ENCODE data around the gene CCDC7.
"Not testable (repeated sequence)": the region's sequence is repeated elsewhere in the genome, so short reads cannot be mapped to it uniquely, and the experiment has no call there.

CCDC7 gene

DNA sequence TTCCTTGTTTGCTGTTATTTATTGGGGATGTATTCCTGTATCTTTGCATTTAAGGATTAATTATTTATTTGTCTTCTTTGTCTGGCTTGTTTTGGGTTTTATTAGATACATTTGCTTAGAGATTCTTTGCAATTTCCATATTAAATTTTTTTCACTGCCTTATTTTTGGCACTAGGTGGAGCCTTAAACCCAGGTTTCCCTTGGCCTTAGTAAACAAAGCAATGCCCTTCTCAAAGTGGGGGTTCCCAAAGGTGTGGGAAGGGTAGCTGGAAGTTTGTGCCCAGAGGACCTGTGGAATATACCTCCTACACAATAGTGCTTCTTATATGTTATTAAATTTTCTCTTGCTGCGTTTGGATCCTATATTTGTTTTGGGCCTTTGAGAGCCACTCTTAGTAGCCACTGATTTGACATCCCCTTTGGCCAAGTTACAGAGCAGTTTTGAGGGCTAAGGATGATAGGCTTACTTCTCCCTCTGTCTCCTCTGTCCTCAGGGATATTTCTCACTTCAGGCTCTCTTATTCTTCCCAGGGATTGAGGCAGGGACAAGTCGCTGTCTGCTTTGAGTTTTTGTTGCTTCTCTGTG lies 349.8 kb downstream of the CCDC7 start:
- no peaks in the 10 kb centered on the region for H3K9me3 ChIP-seq (ENCODE audit: control insufficient read depth, low read length)
- H2AFZ ChIP-seq, result no peak overlapping the region
- no peak overlapping the region for H3K4me2 ChIP-seq (ENCODE audit: low read length)
- H3K9ac ChIP-seq, result no peak overlapping the region
- no peaks in the 10 kb centered on the region for H3K4me1 ChIP-seq
- peak; percentile 81 for TF ChIP-seq CTCF (IDR thresholded peaks at IDR 0.05)
- no peaks in the 10 kb centered on the region for H3K79me2 ChIP-seq
- no peak overlapping the region for H3K27ac ChIP-seq
- no peaks in the 10 kb centered on the region for H3K27me3 ChIP-seq (ENCODE audit: control insufficient read depth, insufficient read depth, low read length)
- no peak overlapping the region for H3K4me3 ChIP-seq (ENCODE audit: low read depth, low read length)
- no peaks in the 10 kb centered on the region for H3K36me3 ChIP-seq (ENCODE audit: control insufficient read depth, insufficient read depth, low read length)

DNA sequence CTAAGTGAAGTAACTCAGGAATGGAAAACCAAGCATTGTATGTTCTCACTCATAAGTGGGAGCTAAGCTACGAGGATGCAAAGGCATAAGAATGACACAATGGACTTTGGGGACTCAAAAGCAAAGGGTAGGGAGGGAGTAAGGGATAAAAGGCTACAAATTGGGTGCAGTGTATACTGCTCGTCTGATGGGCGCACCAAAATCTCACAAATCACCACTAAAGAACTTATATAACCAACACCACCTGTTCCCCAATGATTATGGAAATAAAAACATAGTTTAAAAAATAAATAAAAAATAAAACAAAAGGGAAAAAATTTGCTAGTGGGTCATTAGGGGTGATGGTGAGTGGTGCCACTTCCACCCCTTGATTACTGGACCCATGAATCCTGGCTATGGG lies 351.5 kb downstream of the CCDC7 start:
- H3K4me2 ChIP-seq (ENCODE audit: low read length); H2AFZ ChIP-seq; H3K27ac ChIP-seq; H3K9me3 ChIP-seq (ENCODE audit: control insufficient read depth, low read length); H3K36me3 ChIP-seq (ENCODE audit: control insufficient read depth, insufficient read depth, low read length); H3K79me2 ChIP-seq; H3K9ac ChIP-seq; H3K4me3 ChIP-seq (ENCODE audit: low read depth, low read length); H3K27me3 ChIP-seq (ENCODE audit: control insufficient read depth, insufficient read depth, low read length); H3K4me1 ChIP-seq: not testable (repeated sequence)

DNA sequence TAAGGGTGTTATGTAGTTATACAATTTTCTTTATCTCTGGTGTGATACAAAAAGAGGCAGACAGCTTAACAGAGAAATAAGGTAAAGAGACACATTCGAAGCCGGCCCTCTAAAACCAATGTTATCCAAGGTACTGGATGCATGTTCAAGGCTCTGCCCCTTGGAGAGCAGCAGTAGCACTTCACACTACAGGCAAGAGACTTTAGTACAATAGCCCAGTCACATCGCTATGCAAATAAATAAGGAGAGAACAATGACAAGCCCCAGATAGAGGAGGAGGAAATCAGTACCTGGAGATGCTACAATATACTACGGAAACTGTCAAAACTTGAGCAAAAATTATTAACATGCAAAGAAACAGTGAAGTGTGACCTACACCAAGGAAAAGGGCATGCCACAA lies 401.0 kb downstream of the CCDC7 start:
- no peak for TF ChIP-seq CTCF (IDR thresholded peaks at IDR 0.05)
- H3K27me3 ChIP-seq (ENCODE audit: control insufficient read depth, insufficient read depth, low read length), result no peaks in the 10 kb centered on the region
- no peak overlapping the region for H3K9ac ChIP-seq
- H3K4me1 ChIP-seq, result no peaks in the 10 kb centered on the region
- no peak overlapping the region for H3K27ac ChIP-seq
- no peaks in the 10 kb centered on the region for H3K79me2 ChIP-seq
- no peak overlapping the region for H3K4me3 ChIP-seq (ENCODE audit: low read depth, low read length)
- no peak overlapping the region for H3K4me2 ChIP-seq (ENCODE audit: low read length)
- H3K9me3 ChIP-seq (ENCODE audit: control insufficient read depth, low read length), result no peaks in the 10 kb centered on the region
- H3K36me3 ChIP-seq (ENCODE audit: control insufficient read depth, insufficient read depth, low read length), result no peaks in the 10 kb centered on the region
- no peak overlapping the region for H2AFZ ChIP-seq

GRCh38 chr10:32851301-32851700 lies 405.4 kb downstream of the CCDC7 start:
- Histone ChIP-seq H3K79me2 (no peaks in the 10 kb centered on the region), H3K36me3 (ENCODE audit: control insufficient read depth, insufficient read depth, low read length) (no peaks in the 10 kb centered on the region), H2AFZ (no peak overlapping the region), H3K27me3 (ENCODE audit: control insufficient read depth, insufficient read depth, low read length) (no peaks in the 10 kb centered on the region), H3K4me3 (ENCODE audit: low read depth, low read length) (no peak overlapping the region), H3K4me2 (ENCODE audit: low read length) (no peak overlapping the region), H3K9ac (no peak overlapping the region), H3K27ac (no peak overlapping the region), H3K9me3 (ENCODE audit: control insufficient read depth, low read length) (no peaks in the 10 kb centered on the region), H3K4me1 (no peaks in the 10 kb centered on the region)
- no peak for TF ChIP-seq CTCF (IDR thresholded peaks at IDR 0.05)

- no peaks in the 10 kb centered on the region for H3K9me3 ChIP-seq (ENCODE audit: control insufficient read depth, low read length)
- no peak overlapping the region for H2AFZ ChIP-seq
- H3K27ac ChIP-seq, result no peak overlapping the region
- H3K4me1 ChIP-seq, result no peaks in the 10 kb centered on the region
- no peak overlapping the region for H3K4me3 ChIP-seq (ENCODE audit: low read depth, low read length)
- no peak overlapping the region for H3K4me2 ChIP-seq (ENCODE audit: low read length)
- no peaks in the 10 kb centered on the region for H3K27me3 ChIP-seq (ENCODE audit: control insufficient read depth, insufficient read depth, low read length)
- no peak for TF ChIP-seq CTCF (IDR thresholded peaks at IDR 0.05)
- H3K36me3 ChIP-seq (ENCODE audit: control insufficient read depth, insufficient read depth, low read length), result no peaks in the 10 kb centered on the region
- no peak overlapping the region for H3K9ac ChIP-seq
- no peaks in the 10 kb centered on the region for H3K79me2 ChIP-seq
Observed at GRCh38 chr10:32854435-32854834, 408.5 kb downstream of the CCDC7 start.

Data from parathyroid adenoma (tissue), 2 donors.